GM18873 (cell line): ENCODE data around the gene CAP1.
"Not testable (repeated sequence)": the region's sequence is repeated elsewhere in the genome, so short reads cannot be mapped to it uniquely, and the experiment has no call there.

Experiments
- ATAC-seq: cut with Tn5 transposase; IDR thresholded peaks from one replicate; pipeline ENCODE4 v1.9.1; 2021; ENCODE audit warnings: mild to moderate bottlenecking, moderate library complexity, moderate number of reproducible peaks; ENCODE audit not compliant: unreplicated experiment, low FRiP score

Gene CAP1

GRCh38 chr1:40057310-40058030 lies 16.9 kb downstream of the CAP1 start:
- ATAC-seq: no peak

DNA sequence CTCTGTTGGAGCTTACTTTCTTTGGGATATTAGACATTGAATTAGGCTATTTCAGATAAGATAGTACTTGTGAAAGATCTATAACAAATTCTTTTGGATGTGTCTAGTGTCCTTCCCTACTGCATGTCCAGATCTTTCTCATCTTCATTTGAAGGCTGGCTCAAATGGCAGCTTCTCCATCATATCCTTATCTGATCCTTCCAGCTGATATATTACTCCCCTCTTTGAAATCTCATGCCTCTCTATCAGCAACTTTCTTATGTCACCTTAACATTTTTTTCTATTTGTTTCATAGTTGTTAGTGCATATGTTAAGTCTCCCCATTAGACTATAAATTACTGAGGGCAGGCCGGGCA lies 17.5 kb downstream of the CAP1 start:
- no peak for ATAC-seq

- no peak for ATAC-seq
Measured at GRCh38 chr1:40058453-40059337, 18.2 kb downstream of the CAP1 start.

- ATAC-seq: no peak
Measured at GRCh38 chr1:40059338-40059959, 18.9 kb downstream of the CAP1 start.

- ATAC-seq: no peak
Measured at GRCh38 chr1:40059960-40060750, 19.6 kb downstream of the CAP1 start.

DNA sequence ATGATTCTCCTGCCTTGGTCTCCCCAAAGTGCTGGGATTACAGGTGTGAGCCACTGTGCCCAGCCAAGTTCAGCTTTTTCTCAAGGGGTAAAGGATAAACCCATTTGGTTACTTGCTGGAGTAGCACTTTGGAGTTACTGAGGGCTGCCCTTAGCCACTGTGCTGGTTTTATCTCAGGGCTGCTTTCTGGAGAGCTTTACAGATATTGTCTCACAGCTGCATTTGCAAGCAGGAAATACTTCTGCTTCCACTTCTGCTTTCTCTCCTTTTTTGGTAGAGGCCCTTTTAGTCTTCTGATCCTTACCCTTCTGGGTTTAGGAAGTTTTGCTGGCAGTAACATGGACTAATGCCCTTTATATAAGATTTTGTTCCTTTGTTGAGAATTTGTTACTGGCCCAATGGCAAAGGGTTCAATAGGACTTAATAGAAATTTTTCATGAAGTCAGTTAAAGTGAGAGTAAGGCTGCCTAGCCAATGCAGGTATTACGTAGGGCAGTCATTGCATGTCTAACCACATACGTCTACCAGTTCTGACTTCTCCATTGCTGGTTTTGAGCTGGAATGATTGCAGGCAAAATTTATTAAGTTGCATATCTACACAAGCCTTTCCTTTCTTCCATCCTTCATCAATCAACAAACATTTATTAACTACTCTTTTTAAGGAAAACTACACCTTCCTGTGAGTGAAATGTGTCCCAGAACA lies 24.4 kb downstream of the CAP1 start:
- ATAC-seq: peak; percentile 55

GRCh38 chr1:40067023-40067422 lies 26.5 kb downstream of the CAP1 start:
- ATAC-seq: no peak

GRCh38 chr1:40067851-40068250 lies 27.3 kb downstream of the CAP1 start:
- ATAC-seq: no peak

DNA sequence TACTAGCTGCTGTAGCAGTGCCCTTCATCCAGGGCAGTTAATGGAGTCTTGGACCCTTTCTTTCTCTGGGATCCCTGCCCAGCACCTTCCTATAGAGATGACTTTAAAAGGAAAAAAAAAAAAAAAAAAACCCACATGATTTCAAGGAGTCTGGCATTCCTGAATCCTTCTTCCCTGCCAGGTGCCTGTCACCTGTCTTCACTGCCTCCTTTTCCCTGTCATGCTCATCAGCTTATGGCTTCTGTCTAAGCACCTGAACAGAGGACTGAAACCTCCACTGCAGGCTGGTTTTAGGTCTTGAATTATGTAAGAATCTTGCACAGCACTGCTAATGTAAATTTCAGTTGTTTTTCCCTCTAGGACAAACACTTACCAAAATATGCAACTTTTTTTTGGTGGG lies 31.6 kb downstream of the CAP1 start:
- no peak for ATAC-seq

- no peak for ATAC-seq
Measured at GRCh38 chr1:40073062-40073461, 32.5 kb downstream of the CAP1 start.

GRCh38 chr1:40075266-40075665 lies 34.7 kb downstream of the CAP1 start:
- ATAC-seq: no peak

DNA sequence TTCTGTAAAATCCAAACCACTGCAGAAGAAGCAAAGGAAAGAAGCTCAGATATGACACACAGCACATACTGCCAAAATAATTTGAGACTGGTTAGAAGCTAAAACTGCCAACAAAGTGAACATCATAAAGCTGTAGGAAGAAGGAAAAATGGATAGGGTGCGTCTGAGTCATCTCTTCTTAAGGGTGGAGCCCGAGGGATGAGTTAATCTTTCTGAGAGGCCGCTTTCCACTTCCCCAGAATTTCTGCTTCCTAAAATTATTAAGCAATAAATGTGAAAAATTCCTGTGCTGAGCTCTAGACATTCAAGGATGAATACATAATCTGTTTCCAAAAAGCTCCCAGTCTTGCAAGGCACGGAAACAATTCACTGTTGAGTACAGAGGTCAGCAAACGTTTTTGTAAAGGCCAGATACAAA lies 36.4 kb downstream of the CAP1 start:
- no peak for ATAC-seq

- no peak for ATAC-seq
Measured at GRCh38 chr1:40078512-40079333, 38.2 kb downstream of the CAP1 start.

GRCh38 chr1:40079774-40080400 lies 39.4 kb downstream of the CAP1 start:
- ATAC-seq: no peak

DNA sequence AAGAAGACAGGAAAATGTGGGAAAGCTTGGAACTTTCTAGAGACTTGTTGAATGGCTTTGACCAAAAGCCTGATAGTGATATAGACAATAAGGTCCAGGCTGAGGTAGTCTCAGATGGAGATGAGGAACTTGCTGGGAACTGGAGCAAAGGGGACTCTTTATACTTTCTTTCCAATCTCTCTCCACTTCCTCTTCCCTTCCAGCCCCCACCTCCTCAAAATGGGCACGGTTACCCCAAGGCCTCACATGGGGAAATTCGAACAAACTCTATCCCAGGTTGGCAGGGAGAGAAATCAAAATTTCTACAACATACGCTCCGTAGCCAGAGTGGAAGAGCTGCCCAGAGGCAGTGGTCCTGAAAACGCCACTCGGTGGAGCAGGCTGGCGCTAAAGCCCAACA lies 41.3 kb downstream of the CAP1 start:
- ATAC-seq: no peak

DNA sequence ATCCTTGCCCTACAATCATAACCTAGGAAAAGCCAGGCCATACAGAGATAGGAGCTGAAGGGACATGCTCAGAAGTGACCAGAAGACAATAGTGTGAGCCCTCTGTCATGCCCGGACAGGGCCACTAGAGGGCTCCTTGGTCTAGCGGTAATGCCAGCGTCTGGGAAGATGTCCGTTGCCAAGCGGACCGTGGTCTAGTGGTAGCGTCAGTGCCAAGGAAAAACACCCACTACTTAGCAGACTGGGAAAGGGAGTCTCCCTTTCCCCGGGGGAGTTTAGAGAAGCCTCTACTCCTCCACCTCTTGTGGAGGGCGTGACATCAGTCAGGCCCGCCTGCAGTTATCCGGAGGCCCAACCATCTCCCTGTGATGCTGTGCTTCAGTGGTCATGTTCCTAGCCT lies 44.2 kb downstream of the CAP1 start:
- not testable (repeated sequence) for ATAC-seq

- no peak for ATAC-seq
Measured at GRCh38 chr1:40090652-40091355, 50.3 kb downstream of the CAP1 start.

DNA sequence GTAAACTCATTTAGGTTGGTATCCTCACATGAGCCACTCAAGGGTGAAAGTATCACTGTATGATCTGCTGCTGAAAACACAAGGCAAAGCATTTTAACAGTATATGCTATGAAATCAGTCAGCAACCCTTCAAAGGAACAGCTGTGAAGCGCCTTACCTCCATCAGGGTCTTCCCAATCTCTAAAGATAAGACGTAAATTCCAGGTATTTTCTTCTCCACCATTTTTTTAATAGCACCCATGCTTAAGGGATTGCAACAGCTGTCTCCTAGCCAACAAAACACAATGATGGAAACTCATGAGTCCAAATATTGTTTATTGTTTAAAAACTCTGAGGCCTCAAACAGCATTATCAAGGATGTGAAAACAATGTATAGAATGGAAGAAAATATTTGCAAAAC lies 51.7 kb downstream of the CAP1 start:
- ATAC-seq: no peak
